DMS79 treated with DMSO at 0.1 percent for 48 hours (cell line): ENCODE results near the gene GDF11.
A peak's percentile ranks its signal among the peaks of the same experiment; 100 is the strongest.

ENCODE experiments used
- DNase-seq: peaks from one replicate; lab custom pipeline; 2025; lab: John Stamatoyannopoulos, UW

The GDF11 gene

GRCh38 chr12:55795950-55796349 is 53.0 kb downstream of the GDF11 start:
- no peak for DNase-seq

DNA sequence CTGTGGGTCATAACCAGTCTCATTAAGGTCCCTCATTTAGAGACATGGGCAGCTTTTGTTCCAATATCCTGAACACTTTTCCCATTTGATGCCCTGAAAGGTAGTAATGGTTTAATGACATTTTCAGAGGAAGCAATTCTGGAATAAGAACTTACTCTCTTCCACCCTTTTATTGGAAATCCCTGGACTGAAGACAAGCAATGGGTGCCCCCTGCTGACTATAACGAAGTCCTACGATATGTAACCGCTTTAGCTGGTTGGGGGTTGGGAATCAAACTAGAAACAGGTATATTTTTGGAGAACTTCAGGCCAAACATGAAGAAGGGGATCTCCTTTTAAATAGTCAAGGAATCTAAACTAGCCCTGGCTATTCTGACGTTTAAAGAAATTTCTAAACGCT is 54.1 kb downstream of the GDF11 start:
- DNase-seq, result peak; percentile 0

- DNase-seq, result no peak
Measured at GRCh38 chr12:55797550-55797949, 54.6 kb downstream of the GDF11 start.
